ENCODE data around the gene PRR23B. TPM values are rescaled to one million over a fixed set of nuclear protein-coding genes. Genes with fewer than 3 reads are reported as not detected.

The PRR23B gene
- total RNA-seq (not detected), polyA plus RNA-seq (ENCODE audit: insufficient read depth, low read depth, low replicate concordance) (not detected)
- long read RNA-seq, donor 1: 0 reads
- long read RNA-seq, donor 2: 0 reads
- long read RNA-seq, donor 3: 0 reads
- long read RNA-seq, donor 4: 0 reads
- long read RNA-seq, donor 5: 0 reads
- long read RNA-seq, donor 6: 0 reads
- long read RNA-seq, donor 7: 0 reads
- long read RNA-seq, donor 8: 0 reads
- long read RNA-seq, donor 9: 0 reads
- long read RNA-seq, donor 10: 0 reads

DNA sequence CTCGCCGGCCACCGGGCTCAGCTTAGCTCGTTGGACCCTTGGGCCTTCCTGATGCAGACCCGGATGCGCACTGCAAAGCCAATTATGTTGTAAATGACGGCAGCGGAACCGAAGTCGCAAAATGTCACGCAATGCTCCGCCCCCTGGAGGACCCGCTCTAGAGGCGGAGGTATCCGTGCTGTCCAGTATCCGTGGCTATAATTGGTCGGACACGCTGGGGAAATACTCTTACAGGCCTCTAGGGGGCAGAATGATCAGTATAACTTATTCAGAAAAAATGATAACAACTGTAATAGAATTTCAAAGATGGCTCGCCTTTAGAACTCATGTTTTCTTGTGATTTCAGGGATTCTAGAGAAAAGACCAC is at the start of gene PRR23B:
PRR23B (minus strand) TSS at position 59 of the 367 bp plus-strand sequence. CDS start 265 bp downstream, outside the sequence.
- H3K9ac ChIP-seq (ENCODE audit: low read length in 3 of 3): no peak within 1 kb of the TSS
- TF ChIP-seq CTCF (IDR thresholded peaks at IDR 0.05; ENCODE audit: borderline replicate concordance, extremely low read depth, insufficient read depth): no peak
- H3K9me3 ChIP-seq (ENCODE audit: control insufficient read depth in 2 of 3, insufficient read depth in 1 of 3, low read length in 3 of 3): peaks cover 0 to 4% (median 0%) of the 10 kb centered on the region in 3 donors
- intact Hi-C loops (cut with DNase I): no loop called here
- no peaks in the 10 kb centered on the region for H3K4me1 ChIP-seq (ENCODE audit: control insufficient read depth in 2 of 3, insufficient read depth in 2 of 3, low read depth in 1 of 3, low read length in 3 of 3)
- FAIRE-seq (no peak), DNase-seq (no peak)
- H3K27ac ChIP-seq (ENCODE audit: low read depth in 2 of 2, low read length in 2 of 2): no peak within 1 kb of the TSS
- no peaks in the 10 kb centered on the region for H3K36me3 ChIP-seq (ENCODE audit: control insufficient read depth in 2 of 3, insufficient read depth in 3 of 3, low read length in 3 of 3)
- no peaks in the 10 kb centered on the region for H3K27me3 ChIP-seq (ENCODE audit: control insufficient read depth, insufficient read depth, low read length)
- no peak within 1 kb of the TSS for H3K4me3 ChIP-seq (ENCODE audit: low read length in 3 of 3)

DNA sequence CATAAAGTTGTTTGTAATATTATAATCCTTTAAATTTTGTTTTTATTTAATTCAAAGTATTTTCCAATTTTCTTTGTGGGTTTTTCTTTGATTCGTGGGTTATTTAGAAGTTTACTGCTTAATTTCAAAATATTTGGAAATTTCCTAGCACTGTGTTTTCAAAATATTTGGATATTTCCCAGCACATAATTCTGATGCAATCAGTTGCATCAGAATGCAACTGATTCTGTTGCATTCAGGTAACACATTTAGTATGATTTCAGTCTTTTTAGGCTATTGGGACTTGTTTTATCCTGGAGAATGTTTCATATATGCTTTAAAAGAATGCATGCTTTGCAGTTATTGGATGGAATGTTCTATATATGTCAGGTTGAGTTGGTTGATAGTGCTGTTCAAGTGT is 42.2 kb upstream of the PRR23B start:
- Histone ChIP-seq H3K4me3 (ENCODE audit: low read length in 3 of 3) (no peak overlapping the region), H3K27me3 (ENCODE audit: control insufficient read depth, insufficient read depth, low read length) (no peaks in the 10 kb centered on the region), H3K9ac (ENCODE audit: low read length in 3 of 3) (no peak overlapping the region), H3K4me1 (ENCODE audit: control insufficient read depth in 2 of 3, insufficient read depth in 2 of 3, low read depth in 1 of 3, low read length in 3 of 3) (no peaks in the 10 kb centered on the region), H3K36me3 (ENCODE audit: control insufficient read depth in 2 of 3, insufficient read depth in 3 of 3, low read length in 3 of 3) (no peaks in the 10 kb centered on the region), H3K27ac (ENCODE audit: low read depth in 2 of 2, low read length in 2 of 2) (no peak overlapping the region), H3K9me3 (ENCODE audit: control insufficient read depth in 2 of 3, insufficient read depth in 1 of 3, low read length in 3 of 3) (no peaks in the 10 kb centered on the region)
- TF ChIP-seq CTCF (IDR thresholded peaks at IDR 0.05; ENCODE audit: borderline replicate concordance, extremely low read depth, insufficient read depth): no peak
- intact Hi-C loops (cut with DNase I): no loop called here
- DNase-seq: no peak
- FAIRE-seq: no peak

DNA sequence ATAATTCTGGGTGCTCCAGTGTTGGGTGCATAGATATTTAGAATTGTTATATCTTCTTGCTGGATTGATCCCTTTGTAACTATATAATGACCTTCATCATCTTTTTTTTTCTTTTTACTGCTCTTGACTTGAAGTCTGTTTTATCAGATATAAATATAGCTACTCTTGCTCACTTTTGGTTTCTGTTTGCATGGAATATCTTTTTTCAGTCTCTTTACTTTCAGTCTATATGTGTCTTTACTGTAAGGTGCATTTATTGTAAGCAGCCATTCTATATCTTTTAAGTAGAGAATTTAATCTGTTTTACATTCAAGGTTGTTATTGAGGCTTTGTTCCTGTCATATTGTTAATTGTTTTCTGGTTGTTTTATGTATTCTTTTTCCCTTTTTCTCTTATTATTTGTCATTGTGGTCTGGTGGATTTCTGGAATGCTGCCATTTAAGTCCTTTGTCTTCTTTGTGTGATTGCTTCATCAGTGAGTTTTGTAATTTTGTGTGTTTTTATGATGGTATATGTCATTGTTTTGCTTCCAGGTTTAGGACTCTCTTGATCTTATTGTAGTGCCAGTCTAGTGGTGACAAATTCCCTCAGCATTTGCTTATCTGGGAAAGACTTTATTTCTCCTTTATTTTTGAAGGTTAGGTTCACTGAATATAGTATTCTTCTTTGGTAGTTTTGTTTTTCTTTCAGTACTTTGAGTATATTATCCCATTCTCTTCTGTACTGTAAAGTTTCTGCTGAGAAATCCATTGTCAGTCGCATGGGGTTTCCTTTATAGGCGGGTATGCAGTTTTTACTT is 32.3 kb upstream of the PRR23B start:
- FAIRE-seq: no peak

More for the DNA sequence above, 32.3 kb upstream of the PRR23B start:
- no peak for TF ChIP-seq CTCF (IDR thresholded peaks at IDR 0.05; ENCODE audit: borderline replicate concordance, extremely low read depth, insufficient read depth)
- Histone ChIP-seq H3K9ac (ENCODE audit: low read length in 3 of 3) (no peak overlapping the region), H3K9me3 (ENCODE audit: control insufficient read depth in 2 of 3, insufficient read depth in 1 of 3, low read length in 3 of 3) (peaks cover 0 to 8% (median 4%) of the 10 kb centered on the region in 3 donors), H3K4me3 (ENCODE audit: low read length in 3 of 3) (no peak overlapping the region), H3K36me3 (ENCODE audit: control insufficient read depth in 2 of 3, insufficient read depth in 3 of 3, low read length in 3 of 3) (no peaks in the 10 kb centered on the region), H3K4me1 (ENCODE audit: control insufficient read depth in 2 of 3, insufficient read depth in 2 of 3, low read depth in 1 of 3, low read length in 3 of 3) (no peaks in the 10 kb centered on the region), H3K27me3 (ENCODE audit: control insufficient read depth, insufficient read depth, low read length) (no peaks in the 10 kb centered on the region), H3K27ac (ENCODE audit: low read depth in 2 of 2, low read length in 2 of 2) (no peak overlapping the region)
- no peak for DNase-seq
- intact Hi-C loops (cut with DNase I): no loop called here
